HG02870 (cell line): ENCODE measurements around the gene ARHGDIG.
"Not testable (repeated sequence)": the region's sequence is repeated elsewhere in the genome, so short reads cannot be mapped to it uniquely, and the experiment has no call there.

Experiments used
- ATAC-seq: cut with Tn5 transposase; IDR thresholded peaks from one replicate; pipeline ENCODE4 v1.9.1; 2021; ENCODE audit warnings: mild to moderate bottlenecking, moderate library complexity; ENCODE audit not compliant: unreplicated experiment

The ARHGDIG gene

DNA sequence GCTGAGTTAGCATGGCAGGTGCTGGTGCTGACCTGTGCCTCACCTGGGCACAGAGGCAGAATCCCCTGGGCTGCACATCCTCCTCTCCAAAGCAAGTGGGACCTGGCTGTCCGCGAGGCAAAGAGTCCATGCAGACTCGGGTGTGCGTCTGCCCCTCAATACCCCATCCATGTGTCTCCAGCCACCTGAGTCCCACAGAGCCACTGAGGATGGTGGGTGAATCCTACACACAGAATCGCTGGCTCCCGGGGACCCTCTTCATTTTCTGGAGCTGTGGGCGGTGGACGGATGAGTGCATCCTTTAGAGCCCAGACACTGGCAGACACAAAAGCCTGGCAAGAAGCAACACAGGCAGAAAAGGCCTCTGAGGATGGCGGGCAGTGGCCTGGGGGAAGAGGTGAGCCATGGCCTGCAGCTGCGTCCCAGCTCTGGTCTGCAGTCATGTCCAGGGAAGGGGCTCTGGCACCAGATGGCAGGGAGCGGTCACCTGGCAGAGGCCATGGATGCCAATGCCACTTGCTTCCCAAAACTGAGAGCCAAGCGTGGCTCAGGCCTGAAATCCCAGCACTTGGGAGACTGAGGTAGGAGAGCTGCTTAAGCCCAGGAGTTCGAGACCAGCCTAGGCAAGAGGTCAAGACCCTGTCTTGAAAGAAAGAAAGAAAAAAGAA, 42.2 kb downstream of the ARHGDIG start:
- ATAC-seq: no peak

DNA sequence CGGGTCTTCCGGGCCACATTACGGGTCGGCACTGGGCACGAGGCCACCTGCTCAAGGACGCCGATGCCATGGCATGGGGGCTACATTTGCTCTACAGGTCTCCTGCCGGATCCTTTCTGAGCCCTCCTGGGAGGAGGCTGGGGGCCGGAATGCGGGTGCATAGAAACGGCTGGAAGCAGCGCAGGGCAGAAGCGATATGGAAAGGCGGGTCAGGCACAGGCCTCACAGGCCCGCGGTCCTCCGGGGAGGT, 43.7 kb downstream of the ARHGDIG start:
- no peak for ATAC-seq

DNA sequence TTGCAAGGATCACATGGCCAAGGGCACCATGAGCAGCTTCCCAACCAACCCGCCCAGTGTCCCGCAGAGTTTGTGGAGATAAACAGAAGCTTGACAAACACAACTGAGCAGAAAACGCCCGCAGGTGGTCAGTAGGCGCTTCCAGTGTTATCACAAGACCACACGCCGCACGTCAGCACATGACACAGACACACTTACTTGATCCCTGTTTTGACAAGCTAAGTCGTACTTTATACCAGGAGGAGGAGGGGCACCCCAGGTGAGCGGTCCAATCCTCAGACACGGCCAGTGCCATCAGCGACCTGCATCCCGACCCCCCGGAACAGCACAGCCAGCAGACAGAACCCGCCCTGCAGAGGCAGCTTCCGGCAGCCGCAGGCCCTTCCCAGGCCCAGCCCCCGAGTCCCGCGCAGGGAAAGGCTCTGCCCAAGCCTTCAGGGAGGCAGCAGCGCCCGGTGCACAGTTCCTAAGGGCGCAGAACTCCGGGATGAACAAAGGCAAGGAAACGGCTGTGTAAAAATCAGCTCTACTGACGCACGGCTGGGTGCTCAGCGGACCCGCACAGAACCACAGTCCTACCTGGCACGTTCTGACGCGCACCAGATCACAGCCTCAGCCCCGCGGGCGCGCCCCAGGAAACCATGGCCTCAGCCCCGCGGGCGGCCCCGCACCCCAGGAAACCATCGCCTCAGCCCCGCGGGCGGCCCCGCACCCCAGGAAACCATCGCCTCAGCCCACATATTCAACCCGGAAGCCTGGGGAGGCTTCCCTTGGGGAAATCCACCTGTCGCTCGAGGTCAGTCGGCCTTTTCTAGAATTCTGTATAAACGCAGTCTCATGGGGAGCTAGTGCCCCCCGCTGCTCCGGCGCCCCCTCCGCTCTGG, 44.3 kb downstream of the ARHGDIG start:
- no peak for ATAC-seq

DNA sequence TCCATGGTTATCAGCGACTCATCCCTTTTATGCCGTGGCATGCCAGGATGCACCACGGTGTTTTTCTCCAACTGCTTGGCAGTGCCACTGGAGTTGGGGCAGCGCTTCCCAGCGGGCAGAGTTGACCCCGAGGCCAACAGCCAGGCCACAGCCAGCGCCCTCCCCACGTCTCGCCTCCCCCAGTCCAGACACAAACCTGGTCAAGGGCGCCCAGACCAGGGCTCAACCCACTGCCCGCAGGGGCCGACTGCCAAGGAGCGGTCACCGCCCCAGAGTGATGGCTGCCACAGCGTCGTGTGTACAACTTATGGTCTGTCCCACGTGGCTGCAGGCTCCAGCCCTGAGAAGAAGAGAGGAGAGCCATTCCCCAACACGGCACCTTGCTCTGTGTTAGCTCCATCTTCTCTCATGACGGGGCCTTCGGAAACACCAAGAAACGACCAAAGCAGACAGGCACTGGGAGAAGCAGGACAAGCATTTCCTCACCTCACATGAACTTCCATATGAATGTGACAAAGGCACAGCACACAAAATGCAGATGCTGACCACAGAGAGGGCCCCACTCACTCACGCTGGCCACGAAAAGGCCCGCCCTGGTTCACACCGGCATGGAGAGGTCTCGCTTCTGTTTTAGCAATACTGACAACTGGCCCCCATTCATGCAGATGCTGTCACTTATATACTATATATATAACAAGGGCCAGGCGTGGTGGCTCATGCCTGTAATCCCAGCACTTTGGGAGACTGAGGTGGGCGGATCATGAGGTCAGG, 45.2 kb downstream of the ARHGDIG start:
- no peak for ATAC-seq

DNA sequence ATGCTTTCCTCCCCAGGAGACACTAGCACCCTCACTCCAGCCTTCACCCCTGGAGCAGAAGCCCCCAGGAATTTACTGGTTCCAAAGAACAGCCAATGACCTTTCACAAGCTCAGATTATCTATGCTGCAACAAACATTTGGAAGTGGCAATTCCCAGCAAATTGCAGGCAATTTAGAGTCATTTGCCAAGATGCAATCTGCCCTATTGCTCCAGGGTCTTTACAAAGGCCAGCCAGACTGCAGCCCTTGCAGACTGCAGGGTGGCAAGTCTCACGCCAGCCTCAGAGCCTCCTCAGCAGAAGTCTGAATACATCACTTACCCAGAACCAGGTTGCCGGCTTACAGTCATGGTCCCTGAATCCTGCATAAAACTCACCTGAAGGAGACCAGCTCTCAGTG, 50.4 kb downstream of the ARHGDIG start:
- no peak for ATAC-seq

DNA sequence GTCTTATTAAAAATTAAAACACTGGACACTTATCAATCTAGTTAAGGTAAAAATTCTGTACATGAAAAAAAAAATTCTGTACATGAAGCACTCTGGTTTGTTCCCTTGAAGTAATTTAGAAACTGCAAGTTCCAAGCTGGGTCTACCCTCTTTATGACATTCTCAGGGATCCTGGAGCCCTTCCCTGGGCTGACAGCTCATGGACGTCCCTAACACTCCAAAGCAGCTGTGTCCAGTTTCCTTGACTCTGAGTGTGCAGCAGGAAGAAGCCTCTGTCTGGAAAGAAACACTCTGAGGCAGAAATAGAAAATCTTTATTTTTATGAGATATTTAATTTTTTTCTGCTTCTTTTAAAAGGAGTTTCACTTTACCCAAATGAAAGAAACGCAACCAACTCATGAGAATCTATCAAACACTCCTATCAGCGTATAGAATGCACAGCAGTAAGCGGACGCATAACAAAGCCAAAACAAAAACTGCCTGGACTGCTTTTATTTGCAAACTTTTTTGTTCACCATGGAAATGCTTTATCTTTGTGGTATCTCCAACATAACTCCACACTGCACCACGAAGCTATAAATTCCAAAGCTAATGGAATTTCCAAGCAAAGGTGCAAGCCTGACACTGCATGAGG, 50.9 kb downstream of the ARHGDIG start:
- ATAC-seq: not testable (repeated sequence)
